ENCODE data around the gene SLC45A3. TPM values are rescaled to one million over a fixed set of nuclear protein-coding genes. Genes with fewer than 3 reads are reported as not detected.

SLC45A3 gene
- total RNA-seq, 1 experiment from 2014 or later, result 3.0 TPM

DNA sequence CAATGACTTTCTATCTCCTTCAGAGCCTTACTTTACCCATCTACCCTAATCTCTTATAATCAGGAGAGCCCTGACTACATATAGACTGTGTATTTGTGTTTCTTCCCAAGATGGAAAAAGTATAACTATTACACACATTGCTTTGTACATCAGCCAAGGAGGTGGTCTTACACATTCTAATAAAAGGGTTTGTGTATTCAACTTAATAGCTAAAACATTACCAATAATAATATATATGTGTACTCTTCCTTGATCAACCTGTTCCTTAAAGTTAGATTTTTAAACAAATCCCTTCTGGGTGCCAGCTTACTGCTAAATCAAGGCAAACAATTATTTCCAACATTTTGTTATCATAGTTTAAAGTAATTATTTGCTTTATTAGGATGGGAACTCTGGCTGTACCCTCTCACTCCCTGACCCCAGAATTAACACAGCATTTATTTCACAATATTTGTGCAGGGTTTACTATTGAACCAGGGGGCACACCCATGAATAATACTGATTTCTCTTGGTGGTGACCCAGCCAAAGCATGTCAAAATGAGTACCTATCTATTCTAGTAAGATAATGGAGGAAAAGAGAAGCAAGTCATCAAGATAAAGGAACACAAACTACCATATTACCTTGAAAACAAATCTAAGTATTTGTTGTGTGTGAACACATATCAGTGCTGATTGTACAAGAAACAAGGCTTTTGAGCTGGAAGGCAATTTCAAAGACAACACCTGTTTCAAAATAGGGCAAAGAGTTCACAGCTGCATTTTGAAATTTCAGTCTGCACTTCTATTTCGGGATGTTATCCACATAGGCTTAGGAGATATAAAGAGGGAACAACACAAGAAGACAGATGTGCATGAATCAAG is 30.1 kb upstream of the SLC45A3 start:
- in situ Hi-C loops (cut with HindIII; ENCODE audit: low pct_unique_long_range_greater_than_20kb, low sequenced_read_pairs), result no loop called here
- Histone ChIP-seq H3K27me3 (ENCODE audit: control insufficient read depth, insufficient read depth, low read length) (no peaks in the 10 kb centered on the region), H3K4me3 (ENCODE audit: low read depth in 2 of 2, low read length in 2 of 2) (no peak overlapping the region), H3K9me3 (ENCODE audit: control insufficient read depth, insufficient read depth, low read depth, low read length) (no peaks in the 10 kb centered on the region), H3K36me3 (ENCODE audit: control insufficient read depth, insufficient read depth, low read length) (peaks cover 18% of the 10 kb centered on the region), H3K4me1 (ENCODE audit: control insufficient read depth, insufficient read depth, low read length) (peaks cover 6% of the 10 kb centered on the region; the same call in 1 of the 2 replicates), H3K27ac (ENCODE audit: low read length) (no peak overlapping the region)
- TF ChIP-seq, protein P1, sequence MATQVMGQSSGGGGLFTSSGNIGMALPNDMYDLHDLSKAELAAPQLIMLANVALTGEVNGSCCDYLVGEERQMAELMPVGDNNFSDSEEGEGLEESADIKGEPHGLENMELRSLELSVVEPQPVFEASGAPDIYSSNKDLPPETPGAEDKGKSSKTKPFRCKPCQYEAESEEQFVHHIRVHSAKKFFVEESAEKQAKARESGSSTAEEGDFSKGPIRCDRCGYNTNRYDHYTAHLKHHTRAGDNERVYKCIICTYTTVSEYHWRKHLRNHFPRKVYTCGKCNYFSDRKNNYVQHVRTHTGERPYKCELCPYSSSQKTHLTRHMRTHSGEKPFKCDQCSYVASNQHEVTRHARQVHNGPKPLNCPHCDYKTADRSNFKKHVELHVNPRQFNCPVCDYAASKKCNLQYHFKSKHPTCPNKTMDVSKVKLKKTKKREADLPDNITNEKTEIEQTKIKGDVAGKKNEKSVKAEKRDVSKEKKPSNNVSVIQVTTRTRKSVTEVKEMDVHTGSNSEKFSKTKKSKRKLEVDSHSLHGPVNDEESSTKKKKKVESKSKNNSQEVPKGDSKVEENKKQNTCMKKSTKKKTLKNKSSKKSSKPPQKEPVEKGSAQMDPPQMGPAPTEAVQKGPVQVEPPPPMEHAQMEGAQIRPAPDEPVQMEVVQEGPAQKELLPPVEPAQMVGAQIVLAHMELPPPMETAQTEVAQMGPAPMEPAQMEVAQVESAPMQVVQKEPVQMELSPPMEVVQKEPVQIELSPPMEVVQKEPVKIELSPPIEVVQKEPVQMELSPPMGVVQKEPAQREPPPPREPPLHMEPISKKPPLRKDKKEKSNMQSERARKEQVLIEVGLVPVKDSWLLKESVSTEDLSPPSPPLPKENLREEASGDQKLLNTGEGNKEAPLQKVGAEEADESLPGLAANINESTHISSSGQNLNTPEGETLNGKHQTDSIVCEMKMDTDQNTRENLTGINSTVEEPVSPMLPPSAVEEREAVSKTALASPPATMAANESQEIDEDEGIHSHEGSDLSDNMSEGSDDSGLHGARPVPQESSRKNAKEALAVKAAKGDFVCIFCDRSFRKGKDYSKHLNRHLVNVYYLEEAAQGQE (IDR thresholded peaks at IDR 0.05; ENCODE audit: insufficient read depth in 1 of 2, low read depth in 2 of 2, low read length in 1 of 2), result no peak
- TF ChIP-seq SIN3A (IDR thresholded peaks at IDR 0.05; ENCODE audit: borderline replicate concordance, insufficient read depth, low read depth, low read length) (no peak), POLR2AphosphoS5 (IDR thresholded peaks at IDR 0.05; ENCODE audit: low read depth, low read length) (no peak), TCF7L2 (IDR thresholded peaks at IDR 0.05; ENCODE audit: low read depth, low read length) (no peak)
- TF ChIP-seq, protein P2, sequence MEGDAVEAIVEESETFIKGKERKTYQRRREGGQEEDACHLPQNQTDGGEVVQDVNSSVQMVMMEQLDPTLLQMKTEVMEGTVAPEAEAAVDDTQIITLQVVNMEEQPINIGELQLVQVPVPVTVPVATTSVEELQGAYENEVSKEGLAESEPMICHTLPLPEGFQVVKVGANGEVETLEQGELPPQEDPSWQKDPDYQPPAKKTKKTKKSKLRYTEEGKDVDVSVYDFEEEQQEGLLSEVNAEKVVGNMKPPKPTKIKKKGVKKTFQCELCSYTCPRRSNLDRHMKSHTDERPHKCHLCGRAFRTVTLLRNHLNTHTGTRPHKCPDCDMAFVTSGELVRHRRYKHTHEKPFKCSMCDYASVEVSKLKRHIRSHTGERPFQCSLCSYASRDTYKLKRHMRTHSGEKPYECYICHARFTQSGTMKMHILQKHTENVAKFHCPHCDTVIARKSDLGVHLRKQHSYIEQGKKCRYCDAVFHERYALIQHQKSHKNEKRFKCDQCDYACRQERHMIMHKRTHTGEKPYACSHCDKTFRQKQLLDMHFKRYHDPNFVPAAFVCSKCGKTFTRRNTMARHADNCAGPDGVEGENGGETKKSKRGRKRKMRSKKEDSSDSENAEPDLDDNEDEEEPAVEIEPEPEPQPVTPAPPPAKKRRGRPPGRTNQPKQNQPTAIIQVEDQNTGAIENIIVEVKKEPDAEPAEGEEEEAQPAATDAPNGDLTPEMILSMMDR (IDR thresholded peaks at IDR 0.05), result no peak
- CTCF ChIA-PET, result interaction anchor here (0.6 to 4.3 kb wide), 4 partner anchors 36 to 119 kb away, joined by 3 to 71 read pairs (median 6); no protein-coding TSS in a partner anchor
- POLR2A ChIA-PET, result interaction anchor here (0.5 kb wide), 1 partner anchor 415 kb away, joined by 5 read pairs; no protein-coding TSS in a partner anchor
- BruUV-seq (replicated peaks), result no TSS peak
- intact Hi-C loops (cut with micrococcal nuclease; ENCODE audit: unreplicated experiment), result loop anchor here (2.0 to 5.0 kb wide), 2 partner anchors 38 to 52 kb away; no protein-coding TSS in a partner anchor
- ATAC-seq (no peak), DNase-seq (ENCODE audit: low read depth, low spot score) (no peak)

DNA sequence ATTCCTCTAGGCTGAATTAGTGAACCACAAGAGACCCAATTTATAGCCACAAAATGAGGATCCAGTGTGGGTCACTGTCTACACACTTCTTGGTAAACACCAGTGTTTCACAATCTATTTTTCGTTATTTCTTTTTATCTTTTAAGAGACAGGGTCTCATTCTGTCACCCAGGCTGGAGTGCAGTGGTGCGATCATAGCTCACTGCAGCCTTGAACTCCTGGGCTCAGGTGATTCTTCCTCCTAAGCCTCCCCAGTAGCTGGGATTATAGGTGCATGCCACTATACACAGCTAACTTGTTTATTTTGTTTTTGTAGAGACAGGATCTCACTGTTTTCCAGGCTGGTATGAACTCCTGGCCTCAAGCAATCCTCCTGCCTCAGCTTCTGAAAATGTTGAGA is 29.3 kb upstream of the SLC45A3 start:
- TF ChIP-seq POLR2AphosphoS5 (IDR thresholded peaks at IDR 0.05; ENCODE audit: low read depth, low read length), result no peak
- no peak for TF ChIP-seq SIN3A (IDR thresholded peaks at IDR 0.05; ENCODE audit: borderline replicate concordance, insufficient read depth, low read depth, low read length)
- TF ChIP-seq TCF7L2 (IDR thresholded peaks at IDR 0.05; ENCODE audit: low read depth, low read length), result no peak
- TF ChIP-seq, protein P1 (IDR thresholded peaks at IDR 0.05; ENCODE audit: insufficient read depth in 1 of 2, low read depth in 2 of 2, low read length in 1 of 2), result no peak
- TF ChIP-seq, protein P2 (IDR thresholded peaks at IDR 0.05), result no peak
- H3K27ac ChIP-seq (ENCODE audit: low read length), result no peak overlapping the region
- POLR2A ChIA-PET, result interaction anchor here (0.6 kb wide), 1 partner anchor 35 kb away, joined by 3 read pairs; no protein-coding TSS in a partner anchor
- H3K9me3 ChIP-seq (ENCODE audit: control insufficient read depth, insufficient read depth, low read depth, low read length), result no peaks in the 10 kb centered on the region
- intact Hi-C loops (cut with micrococcal nuclease; ENCODE audit: unreplicated experiment), result loop anchor here (2.0 to 5.0 kb wide), 2 partner anchors 37 to 51 kb away; no protein-coding TSS in a partner anchor
- H3K36me3 ChIP-seq (ENCODE audit: control insufficient read depth, insufficient read depth, low read length), result peaks cover 10% of the 10 kb centered on the region
- H3K4me1 ChIP-seq (ENCODE audit: control insufficient read depth, insufficient read depth, low read length), result peaks cover 2% of the 10 kb centered on the region; the same call in 1 of the 2 replicates
- ATAC-seq, result no peak
- no peak overlapping the region for H3K4me3 ChIP-seq (ENCODE audit: low read depth in 2 of 2, low read length in 2 of 2)
- in situ Hi-C loops (cut with HindIII; ENCODE audit: low pct_unique_long_range_greater_than_20kb, low sequenced_read_pairs), result no loop called here
- no peak for DNase-seq (ENCODE audit: low read depth, low spot score)
- CTCF ChIA-PET, result interaction anchor here (1.3 to 1.6 kb wide), 2 partner anchors 50 to 52 kb away, joined by 4 to 11 read pairs; no protein-coding TSS in a partner anchor
- no TSS peak for BruUV-seq (replicated peaks)
- H3K27me3 ChIP-seq (ENCODE audit: control insufficient read depth, insufficient read depth, low read length), result no peaks in the 10 kb centered on the region

Data from Panc1 (cell line).